Pulmonary artery endothelial cell (primary cell): Measurements from ENCODE around the gene RAB20. TPM values are rescaled to one million over a fixed set of nuclear protein-coding genes. Genes with fewer than 3 reads are reported as not detected.

Experiments used
- DNase-seq: peaks from one replicate; pipeline ENCODE4 v3.0.0-alpha.2; 2011; ENCODE audit warnings: low read depth, low spot score
- total RNA-seq: library from RNA; depleted of rRNA; stranded (reverse); fragments of >200 nt; gene quantifications from 2 replicates; pipeline ENCODE4 v1.2.3, GENCODE V29; 2014

Gene RAB20
- total RNA-seq, 1 donor from 2014 or later, result 1.7 TPM

- no peak for DNase-seq
Measured at GRCh38 chr13:110529522-110530311, 31.8 kb downstream of the RAB20 start.

- DNase-seq, result no peak
Measured at GRCh38 chr13:110528911-110529310, 32.6 kb downstream of the RAB20 start.

- no peak for DNase-seq
Measured at GRCh38 chr13:110528371-110528770, 33.2 kb downstream of the RAB20 start.

GRCh38 chr13:110525328-110526319 is 35.9 kb downstream of the RAB20 start:
- DNase-seq, result no peak

GRCh38 chr13:110524541-110525257 is 36.8 kb downstream of the RAB20 start:
- no peak for DNase-seq

GRCh38 chr13:110523838-110524540 is 37.5 kb downstream of the RAB20 start:
- DNase-seq, result no peak

GRCh38 chr13:110523180-110523579 is 38.3 kb downstream of the RAB20 start:
- DNase-seq, result no peak

- DNase-seq, result no peak
Measured at GRCh38 chr13:110522721-110523120, 38.8 kb downstream of the RAB20 start.

GRCh38 chr13:110521946-110522345 is 39.6 kb downstream of the RAB20 start:
- DNase-seq, result no peak

- no peak for DNase-seq
Measured at GRCh38 chr13:110521296-110521680, 40.2 kb downstream of the RAB20 start.

- DNase-seq, result no peak
Measured at GRCh38 chr13:110520431-110521295, 40.9 kb downstream of the RAB20 start.

- no peak for DNase-seq
Measured at GRCh38 chr13:110519506-110519905, 42.0 kb downstream of the RAB20 start.

- DNase-seq, result no peak
Measured at GRCh38 chr13:110519046-110519445, 42.5 kb downstream of the RAB20 start.

- DNase-seq, result no peak
Measured at GRCh38 chr13:110518571-110518970, 43.0 kb downstream of the RAB20 start.

- no peak for DNase-seq
Measured at GRCh38 chr13:110518226-110518525, 43.3 kb downstream of the RAB20 start.

GRCh38 chr13:110517505-110518225 is 43.9 kb downstream of the RAB20 start:
- DNase-seq, result no peak

GRCh38 chr13:110516500-110516899 is 45.0 kb downstream of the RAB20 start:
- no peak for DNase-seq

GRCh38 chr13:110512198-110512740 is 49.3 kb downstream of the RAB20 start:
- no peak for DNase-seq

- DNase-seq, result no peak
Measured at GRCh38 chr13:110511509-110512181, 49.9 kb downstream of the RAB20 start.
